Measurements from ENCODE around the gene CFAP58.

GRCh38 chr10:104336821-104337467 lies 16.7 kb upstream of the CFAP58 start:
- TF ChIP-seq CTCF (IDR thresholded peaks at IDR 0.05) = no peak
- no peak for TF ChIP-seq POLR2A (IDR thresholded peaks at IDR 0.05; ENCODE audit: low read depth)
